ENCODE data around the gene DHDDS.

Gene DHDDS

DNA sequence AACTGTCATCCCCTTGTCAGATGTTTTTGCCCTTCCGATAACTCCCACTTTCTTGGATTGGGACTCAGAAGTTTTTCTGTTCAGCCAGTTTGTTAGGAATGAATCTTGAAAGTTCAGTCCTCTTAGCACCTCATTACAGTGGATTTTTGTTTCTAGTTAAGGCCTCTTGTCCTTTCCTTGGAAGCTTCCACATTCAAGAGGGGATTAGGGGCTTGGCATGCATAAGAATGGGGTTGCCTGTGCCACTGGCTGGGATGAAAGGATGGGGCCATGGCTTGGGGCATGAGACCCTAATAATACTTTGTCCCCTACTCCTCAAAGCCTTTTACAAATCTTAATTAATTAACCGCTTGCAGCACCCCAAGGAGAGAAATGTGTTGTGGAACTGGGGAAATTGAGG, 2.4 kb upstream of the DHDDS start:
- TF ChIP-seq, protein P1, sequence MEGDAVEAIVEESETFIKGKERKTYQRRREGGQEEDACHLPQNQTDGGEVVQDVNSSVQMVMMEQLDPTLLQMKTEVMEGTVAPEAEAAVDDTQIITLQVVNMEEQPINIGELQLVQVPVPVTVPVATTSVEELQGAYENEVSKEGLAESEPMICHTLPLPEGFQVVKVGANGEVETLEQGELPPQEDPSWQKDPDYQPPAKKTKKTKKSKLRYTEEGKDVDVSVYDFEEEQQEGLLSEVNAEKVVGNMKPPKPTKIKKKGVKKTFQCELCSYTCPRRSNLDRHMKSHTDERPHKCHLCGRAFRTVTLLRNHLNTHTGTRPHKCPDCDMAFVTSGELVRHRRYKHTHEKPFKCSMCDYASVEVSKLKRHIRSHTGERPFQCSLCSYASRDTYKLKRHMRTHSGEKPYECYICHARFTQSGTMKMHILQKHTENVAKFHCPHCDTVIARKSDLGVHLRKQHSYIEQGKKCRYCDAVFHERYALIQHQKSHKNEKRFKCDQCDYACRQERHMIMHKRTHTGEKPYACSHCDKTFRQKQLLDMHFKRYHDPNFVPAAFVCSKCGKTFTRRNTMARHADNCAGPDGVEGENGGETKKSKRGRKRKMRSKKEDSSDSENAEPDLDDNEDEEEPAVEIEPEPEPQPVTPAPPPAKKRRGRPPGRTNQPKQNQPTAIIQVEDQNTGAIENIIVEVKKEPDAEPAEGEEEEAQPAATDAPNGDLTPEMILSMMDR (IDR thresholded peaks at IDR 0.05): no peak

DNA sequence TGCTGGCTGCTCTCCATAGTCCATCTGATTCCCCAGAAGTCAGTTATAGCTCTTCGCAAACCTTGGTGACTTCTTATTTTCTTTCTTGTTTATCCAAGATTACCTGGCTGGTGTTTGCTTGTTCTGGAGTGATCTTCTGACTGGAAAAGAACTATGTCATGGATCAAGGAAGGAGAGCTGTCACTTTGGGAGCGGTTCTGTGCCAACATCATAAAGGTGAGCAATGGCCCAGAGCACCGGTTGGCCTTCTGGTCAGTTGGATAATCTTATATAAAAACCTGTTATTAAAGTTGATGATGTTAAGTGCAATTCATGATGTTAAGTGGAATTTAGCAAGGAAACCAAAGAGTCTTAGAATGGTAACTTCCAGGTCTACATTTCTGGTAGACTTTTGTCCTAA, 672 bp downstream of the DHDDS start:
- TF ChIP-seq, protein P1 (IDR thresholded peaks at IDR 0.05): no peak

DNA sequence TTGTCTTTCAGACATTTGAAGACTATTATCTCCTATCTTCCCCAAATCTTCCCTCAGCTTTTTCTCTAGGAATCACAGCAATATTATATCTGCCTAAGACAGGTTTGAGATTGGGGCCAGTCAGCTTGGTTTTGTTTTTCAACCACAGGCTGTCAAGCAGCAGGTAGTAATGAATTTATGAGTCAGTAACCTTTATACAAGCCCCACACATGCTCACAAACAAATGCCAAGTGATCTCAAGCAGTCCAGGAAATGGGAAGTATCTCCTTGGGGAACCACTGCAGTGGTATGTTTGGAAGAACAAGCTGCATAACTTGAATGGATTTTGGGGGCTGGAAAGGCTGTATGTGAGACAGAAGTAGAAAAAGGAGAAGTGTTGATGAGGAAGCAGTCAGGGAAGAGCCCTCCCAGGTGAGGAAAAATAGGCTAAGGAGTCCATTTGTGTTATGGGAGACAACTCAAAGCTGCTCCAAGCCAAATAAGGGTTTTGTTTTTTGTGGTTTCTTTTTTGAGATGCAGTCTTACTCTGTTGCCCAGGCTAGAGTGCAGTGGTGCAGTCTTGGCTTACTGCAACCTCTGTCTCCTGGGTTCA, 2.1 kb downstream of the DHDDS start:
- TF ChIP-seq, protein P1 (IDR thresholded peaks at IDR 0.05): no peak

DNA sequence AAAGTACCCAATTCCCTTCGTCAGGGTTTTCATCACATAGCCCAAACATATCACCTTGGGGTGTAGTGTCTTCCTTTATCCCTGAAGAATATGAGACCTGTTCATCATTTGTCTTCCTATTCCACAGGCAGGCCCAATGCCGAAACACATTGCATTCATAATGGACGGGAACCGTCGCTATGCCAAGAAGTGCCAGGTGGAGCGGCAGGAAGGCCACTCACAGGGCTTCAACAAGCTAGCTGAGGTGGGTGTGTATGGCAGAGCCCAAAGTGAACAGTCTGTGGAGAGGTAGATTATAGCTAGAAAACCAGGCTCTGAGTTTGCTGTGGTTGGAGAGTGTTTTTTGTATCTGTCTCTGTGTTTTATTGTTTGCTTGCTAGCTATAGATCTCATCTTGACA, 5.9 kb downstream of the DHDDS start:
- TF ChIP-seq, protein P1 (IDR thresholded peaks at IDR 0.05): no peak

DNA sequence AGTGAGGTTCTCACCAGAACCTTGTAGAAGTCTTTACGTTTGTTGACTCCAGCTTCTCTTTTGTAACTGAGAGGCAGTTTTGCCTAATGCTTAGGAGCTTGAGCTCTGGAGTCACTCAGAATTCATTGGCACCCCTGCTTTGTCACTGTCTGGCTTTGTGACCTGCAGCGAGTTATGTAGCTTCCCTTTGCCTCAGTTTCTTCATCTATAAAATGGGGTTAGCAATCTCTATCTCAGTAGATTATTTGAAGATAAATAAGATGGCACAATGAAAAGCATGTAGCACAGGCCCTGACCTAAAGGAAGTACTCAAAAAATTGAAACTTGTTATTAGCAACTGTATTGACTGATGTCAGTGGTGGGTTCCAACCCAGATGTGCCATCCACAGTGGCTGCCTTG, 8.1 kb downstream of the DHDDS start:
- TF ChIP-seq, protein P1 (IDR thresholded peaks at IDR 0.05): no peak

DNA sequence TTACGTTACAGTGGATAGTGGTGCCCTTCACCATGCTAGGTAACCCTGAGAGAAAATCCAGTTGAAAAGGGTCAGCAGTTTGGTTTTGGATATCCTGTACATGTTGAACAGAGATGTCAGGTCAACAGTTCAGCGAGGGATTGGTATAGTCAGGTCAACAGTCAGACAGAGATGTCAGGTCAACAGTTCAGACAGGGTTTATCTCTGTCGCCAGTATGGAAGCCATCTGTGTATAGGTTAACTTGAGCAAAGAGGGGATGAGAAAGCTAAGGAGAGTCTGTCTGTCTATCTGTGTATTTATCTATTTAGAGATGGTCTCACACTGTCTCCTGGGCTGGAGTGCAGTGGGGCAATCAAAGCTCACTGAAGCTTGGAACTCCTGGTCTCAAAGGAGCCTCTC, 17.7 kb downstream of the DHDDS start:
- TF ChIP-seq, protein P1 (IDR thresholded peaks at IDR 0.05): no peak

DNA sequence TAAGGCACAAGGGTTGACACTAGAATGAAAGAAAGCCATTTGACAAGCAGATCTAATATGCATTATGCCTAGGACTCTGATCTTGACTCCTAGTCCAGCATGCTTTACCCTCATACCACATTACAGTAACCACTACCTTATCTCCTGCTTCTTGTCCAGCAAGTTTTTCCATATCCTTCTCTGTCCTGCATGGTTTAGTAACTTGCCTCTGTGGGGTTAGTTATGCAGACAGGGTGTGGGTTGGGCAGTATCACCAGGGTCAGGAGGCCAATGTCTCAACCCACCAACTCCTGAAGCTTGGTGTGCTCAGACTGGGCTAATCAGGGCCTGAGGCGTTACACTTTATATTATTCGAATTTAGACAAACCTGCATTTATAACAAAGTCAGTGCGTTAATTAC, 18.8 kb downstream of the DHDDS start:
- TF ChIP-seq, protein P1 (IDR thresholded peaks at IDR 0.05): no peak
